Osteoblast (primary cell): ENCODE measurements around the gene SPIN1. TPM values are rescaled to one million over a fixed set of nuclear protein-coding genes. Genes with fewer than 3 reads are reported as not detected.

Experiments used
- DNase-seq: peaks from one replicate; pipeline ENCODE4 v3.0.0; 2011; ENCODE audit warnings: low spot score, mixed read lengths; ENCODE audit not compliant: insufficient read length; ENCODE audit errors: missing footprints
- H2AFZ ChIP-seq: 2 replicates; pipeline ENCODE4 v1.6.0; 2011; ENCODE audit warnings: mild to moderate bottlenecking, low read length
- H3K27ac ChIP-seq: 2 replicates; pipeline ENCODE4 v1.5.1; 2011; ENCODE audit warnings: mild to moderate bottlenecking, low read depth, low read length, moderate library complexity
- H3K27me3 ChIP-seq: 2 replicates; pipeline ENCODE4 v1.6.0; 2012; ENCODE audit warnings: mild to moderate bottlenecking, control low read depth, inconsistent platforms, low read length, moderate library complexity; ENCODE audit not compliant: insufficient read depth
- H3K36me3 ChIP-seq: 2 replicates; pipeline ENCODE4 v1.5.1; 2011; ENCODE audit warnings: mild to moderate bottlenecking, low read length, control low read depth, moderate library complexity; ENCODE audit not compliant: insufficient read depth
- H3K4me1 ChIP-seq: 2 replicates; pipeline ENCODE4 v1.5.1; 2011; ENCODE audit warnings: mild to moderate bottlenecking, low read length, control low read depth, moderate library complexity; ENCODE audit not compliant: insufficient read depth
- H3K4me2 ChIP-seq: 2 replicates; pipeline ENCODE4 v1.6.0; 2011; ENCODE audit warnings: mild to moderate bottlenecking, low read length; ENCODE audit not compliant: insufficient read depth
- H3K4me3 ChIP-seq: fragments of 200-600 bp; sonication (generic); 3 replicates; pipeline ENCODE4 v1.5.1; 2012; ENCODE audit warnings: mild to moderate bottlenecking, low read length, inconsistent platforms; ENCODE audit not compliant: insufficient read depth
- H3K79me2 ChIP-seq: 2 replicates; pipeline ENCODE4 v1.6.0; 2012; ENCODE audit warnings: mild to moderate bottlenecking, low read length, control low read depth, inconsistent platforms; ENCODE audit not compliant: insufficient read depth
- H3K9me3 ChIP-seq: 2 replicates; pipeline ENCODE4 v1.5.1; 2011; ENCODE audit warnings: low read depth, low read length, control low read depth
- H4K20me1 ChIP-seq: 2 replicates; pipeline ENCODE4 v1.6.0; 2012; ENCODE audit warnings: mild to moderate bottlenecking, low read length, control low read depth; ENCODE audit not compliant: insufficient read depth
- CTCF ChIP-seq: IDR thresholded peaks from 2 replicates; pipeline ENCODE4 v1.5.1; 2011; ENCODE audit warnings: mild to moderate bottlenecking, low read depth, low read length, moderate library complexity; ENCODE audit errors: extremely low read depth
- total RNA-seq: library from RNA; depleted of rRNA; stranded (reverse); fragments of >200 nt; gene quantifications from 2 replicates; pipeline ENCODE4 v1.2.3, GENCODE V29; 2012

Gene SPIN1
- total RNA-seq, 1 donor = 162 TPM

GRCh38 chr9:88391921-88392320 lies 3.7 kb downstream of the SPIN1 start:
- no peak overlapping the region for H3K4me3 ChIP-seq
- H3K4me1 ChIP-seq = peaks cover 40% of the 10 kb centered on the region
- peak overlapping the region; percentile 25 for H3K27ac ChIP-seq
- H3K36me3 ChIP-seq = peaks cover 10% of the 10 kb centered on the region
- TF ChIP-seq CTCF = no peak
- peaks cover 10% of the 10 kb centered on the region for H4K20me1 ChIP-seq
- no peak overlapping the region for H2AFZ ChIP-seq
- no peaks in the 10 kb centered on the region for H3K9me3 ChIP-seq
- no peak for DNase-seq
- peaks cover 84% of the 10 kb centered on the region for H3K79me2 ChIP-seq
- H3K27me3 ChIP-seq = no peaks in the 10 kb centered on the region
- H3K4me2 ChIP-seq = no peak overlapping the region

GRCh38 chr9:88392549-88392948 lies 4.3 kb downstream of the SPIN1 start:
- Histone ChIP-seq H3K9me3 (no peaks in the 10 kb centered on the region), H4K20me1 (peaks cover 12% of the 10 kb centered on the region), H3K4me2 (no peak overlapping the region), H3K79me2 (peaks cover 88% of the 10 kb centered on the region), H3K4me1 (peaks cover 39% of the 10 kb centered on the region), H3K27ac (no peak overlapping the region), H3K36me3 (peaks cover 10% of the 10 kb centered on the region), H3K4me3 (no peak overlapping the region), H2AFZ (no peak overlapping the region), H3K27me3 (no peaks in the 10 kb centered on the region)
- no peak for TF ChIP-seq CTCF
- DNase-seq = no peak

GRCh38 chr9:88396836-88397577 lies 8.8 kb downstream of the SPIN1 start:
- no peak overlapping the region for H3K4me3 ChIP-seq

More at GRCh38 chr9:88396836-88397577, 8.8 kb downstream of the SPIN1 start:
- Histone ChIP-seq H3K36me3 (peaks cover 4% of the 10 kb centered on the region), H3K79me2 (peaks cover 94% of the 10 kb centered on the region), H2AFZ (no peak overlapping the region), H4K20me1 (peaks cover 33% of the 10 kb centered on the region), H3K9me3 (no peaks in the 10 kb centered on the region), H3K27me3 (no peaks in the 10 kb centered on the region), H3K27ac (peak overlapping the region; percentile 27), H3K4me2 (peak overlapping the region; percentile 22), H3K4me1 (peaks cover 31% of the 10 kb centered on the region)
- no peak for TF ChIP-seq CTCF
- DNase-seq = peak; percentile 27
